Subcutaneous abdominal adipose tissue (tissue), 5 donors: ENCODE data around the gene ATP9A.
"Not testable (repeated sequence)": the region's sequence is repeated elsewhere in the genome, so short reads cannot be mapped to it uniquely, and the experiment has no call there.

Experiments
- H3K27ac ChIP-seq: one replicate; pipeline ENCODE4 v1.7.0; 2013; ENCODE audit warnings: low read depth, mild to moderate bottlenecking, inconsistent platforms, low read length, moderate library complexity
- H3K27me3 ChIP-seq, 5 donors: one replicate each; pipeline ENCODE4 v1.7.0; 2013; ENCODE audit warnings: low read length in 5 of 5, inconsistent platforms in 1 of 5; ENCODE audit not compliant: control insufficient read depth in 5 of 5, insufficient read depth in 4 of 5
- H3K36me3 ChIP-seq, 5 donors: one replicate each; pipeline ENCODE4 v1.7.0; 2013; ENCODE audit warnings: low read length in 5 of 5; ENCODE audit not compliant: control insufficient read depth in 5 of 5, insufficient read depth in 5 of 5
- H3K4me1 ChIP-seq, 5 donors: one replicate each; pipeline ENCODE4 v1.7.0; 2013; ENCODE audit warnings: low read length in 5 of 5, mild to moderate bottlenecking in 3 of 5, moderate library complexity in 1 of 5; ENCODE audit not compliant: control insufficient read depth in 5 of 5, insufficient read depth in 5 of 5
- H3K4me3 ChIP-seq, 5 donors: one replicate each; pipeline ENCODE4 v1.7.0; 2013; ENCODE audit warnings: low read length in 5 of 5, low read depth in 1 of 5
- H3K9ac ChIP-seq, 5 donors: one replicate each; pipeline ENCODE4 v1.7.0; 2013; ENCODE audit warnings: low read length in 5 of 5, mild to moderate bottlenecking in 4 of 5, moderate library complexity in 3 of 5
- H3K9me3 ChIP-seq, 5 donors: one replicate each; pipeline ENCODE4 v1.7.0; 2013; ENCODE audit warnings: low read length in 5 of 5; ENCODE audit not compliant: control insufficient read depth in 5 of 5
- donor health status: healthy.
- donor health status: healthy.
- donor health status: healthy.
- donor health status: healthy.
- donor health status: healthy.

The ATP9A gene, protein sequence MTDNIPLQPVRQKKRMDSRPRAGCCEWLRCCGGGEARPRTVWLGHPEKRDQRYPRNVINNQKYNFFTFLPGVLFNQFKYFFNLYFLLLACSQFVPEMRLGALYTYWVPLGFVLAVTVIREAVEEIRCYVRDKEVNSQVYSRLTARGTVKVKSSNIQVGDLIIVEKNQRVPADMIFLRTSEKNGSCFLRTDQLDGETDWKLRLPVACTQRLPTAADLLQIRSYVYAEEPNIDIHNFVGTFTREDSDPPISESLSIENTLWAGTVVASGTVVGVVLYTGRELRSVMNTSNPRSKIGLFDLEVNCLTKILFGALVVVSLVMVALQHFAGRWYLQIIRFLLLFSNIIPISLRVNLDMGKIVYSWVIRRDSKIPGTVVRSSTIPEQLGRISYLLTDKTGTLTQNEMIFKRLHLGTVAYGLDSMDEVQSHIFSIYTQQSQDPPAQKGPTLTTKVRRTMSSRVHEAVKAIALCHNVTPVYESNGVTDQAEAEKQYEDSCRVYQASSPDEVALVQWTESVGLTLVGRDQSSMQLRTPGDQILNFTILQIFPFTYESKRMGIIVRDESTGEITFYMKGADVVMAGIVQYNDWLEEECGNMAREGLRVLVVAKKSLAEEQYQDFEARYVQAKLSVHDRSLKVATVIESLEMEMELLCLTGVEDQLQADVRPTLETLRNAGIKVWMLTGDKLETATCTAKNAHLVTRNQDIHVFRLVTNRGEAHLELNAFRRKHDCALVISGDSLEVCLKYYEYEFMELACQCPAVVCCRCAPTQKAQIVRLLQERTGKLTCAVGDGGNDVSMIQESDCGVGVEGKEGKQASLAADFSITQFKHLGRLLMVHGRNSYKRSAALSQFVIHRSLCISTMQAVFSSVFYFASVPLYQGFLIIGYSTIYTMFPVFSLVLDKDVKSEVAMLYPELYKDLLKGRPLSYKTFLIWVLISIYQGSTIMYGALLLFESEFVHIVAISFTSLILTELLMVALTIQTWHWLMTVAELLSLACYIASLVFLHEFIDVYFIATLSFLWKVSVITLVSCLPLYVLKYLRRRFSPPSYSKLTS

DNA sequence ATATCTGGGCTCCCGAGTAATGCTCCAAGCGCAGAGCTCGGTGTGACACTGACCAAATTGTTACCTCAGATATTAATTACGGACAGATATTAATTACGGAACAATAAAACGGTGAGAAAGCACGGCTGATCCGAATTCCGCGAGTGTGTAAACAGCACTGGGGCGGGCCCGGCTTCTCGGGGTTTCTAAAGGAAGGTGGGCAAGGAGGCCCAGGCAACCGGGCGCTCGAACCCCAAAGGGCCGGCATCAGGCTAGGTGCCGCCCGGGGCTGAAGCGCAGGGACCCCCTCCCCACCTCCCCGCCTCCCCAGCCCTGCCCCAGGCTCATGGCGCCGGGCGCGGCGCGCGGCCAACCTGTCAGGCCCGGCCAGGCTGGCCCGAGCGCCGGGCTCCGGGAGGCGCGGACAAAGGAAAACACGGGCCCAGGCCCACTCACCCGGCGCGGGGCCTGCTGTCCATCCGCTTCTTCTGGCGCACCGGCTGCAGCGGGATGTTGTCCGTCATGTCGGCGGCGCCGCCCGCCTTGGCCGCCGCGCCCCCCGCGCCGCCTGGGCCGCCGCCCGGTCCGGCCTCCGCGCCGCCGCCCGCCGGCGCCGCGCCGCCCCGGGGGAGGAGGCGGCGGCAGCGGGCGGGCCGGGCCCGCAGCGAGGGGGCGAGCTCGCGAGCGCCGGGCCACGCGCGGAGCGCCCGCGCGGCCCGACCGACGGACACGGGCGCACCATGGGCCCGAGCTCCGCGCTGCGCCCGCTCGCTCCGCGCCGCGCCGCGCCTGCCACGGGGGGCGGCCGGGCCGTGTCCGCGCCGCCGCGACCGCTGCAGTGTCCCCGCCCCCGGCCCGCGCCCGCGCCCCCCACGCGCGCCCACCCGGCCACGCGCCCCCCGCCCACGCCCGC, at the start of gene ATP9A:
Gene ATP9A (minus strand): TSS at position 524 of the 892 bp plus-strand sequence. CDS start 21 bp downstream, at position 503.
- Histone ChIP-seq H3K27ac (peak within 1 kb of the TSS; percentile 81), H3K4me3 (peak within 1 kb of the TSS; percentile 71 to 82 (median 78))

GRCh38 chr20:51816856-51817255, 48.7 kb upstream of the ATP9A start:
- not testable (repeated sequence) for H3K27ac ChIP-seq, H3K9me3 ChIP-seq, H3K27me3 ChIP-seq, H3K36me3 ChIP-seq, H3K9ac ChIP-seq, H3K4me1 ChIP-seq, H3K4me3 ChIP-seq

More for the DNA sequence above, at the start of gene ATP9A:
- Histone ChIP-seq H3K36me3 (no peaks in the 10 kb centered on the region), H3K4me1 (peaks cover 3 to 38% (median 19%) of the 10 kb centered on the region in 5 donors), H3K27me3 (peaks cover 0 to 4% (median 0%) of the 10 kb centered on the region in 5 donors), H3K9ac (peak within 1 kb of the TSS; percentile 77 to 91 (median 84)), H3K9me3 (no peaks in the 10 kb centered on the region)

GRCh38 chr20:51815383-51816076, 47.3 kb upstream of the ATP9A start:
- Histone ChIP-seq H3K9me3 (no peaks in the 10 kb centered on the region), H3K27ac (no peak overlapping the region), H3K27me3 (no peaks in the 10 kb centered on the region), H3K9ac (no peak overlapping the region), H3K4me1 (no peaks in the 10 kb centered on the region), H3K4me3 (no peak overlapping the region), H3K36me3 (no peaks in the 10 kb centered on the region)

DNA sequence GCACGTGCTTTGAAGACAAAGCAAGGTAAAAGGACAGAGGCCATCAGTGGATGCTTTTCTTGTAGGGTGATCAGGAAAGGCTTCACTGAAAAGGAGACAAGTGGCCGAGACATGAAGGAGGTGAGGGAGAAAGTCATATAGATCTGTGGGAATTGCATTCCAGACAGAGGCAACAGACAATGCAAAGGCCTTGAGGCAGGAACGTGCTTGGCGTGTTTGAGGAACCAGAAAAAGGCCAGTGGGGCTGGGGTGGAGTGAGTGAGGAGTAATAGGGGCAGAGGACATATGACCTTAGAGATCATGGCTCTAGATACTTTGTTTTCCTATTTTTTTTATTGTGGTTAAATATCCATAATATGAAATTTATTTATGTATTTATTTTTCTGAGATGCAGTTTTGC, 44.7 kb upstream of the ATP9A start:
- Histone ChIP-seq H3K4me3 (no peak overlapping the region), H3K4me1 (no peaks in the 10 kb centered on the region), H3K9ac (no peak overlapping the region), H3K36me3 (no peaks in the 10 kb centered on the region), H3K27ac (no peak overlapping the region), H3K27me3 (no peaks in the 10 kb centered on the region), H3K9me3 (no peaks in the 10 kb centered on the region)

- Histone ChIP-seq H3K9ac (no peak overlapping the region), H3K27me3 (no peaks in the 10 kb centered on the region), H3K4me3 (no peak overlapping the region), H3K36me3 (no peaks in the 10 kb centered on the region), H3K4me1 (no peaks in the 10 kb centered on the region), H3K27ac (no peak overlapping the region), H3K9me3 (no peaks in the 10 kb centered on the region)
Measured at GRCh38 chr20:51811514-51812128, 43.4 kb upstream of the ATP9A start.

DNA sequence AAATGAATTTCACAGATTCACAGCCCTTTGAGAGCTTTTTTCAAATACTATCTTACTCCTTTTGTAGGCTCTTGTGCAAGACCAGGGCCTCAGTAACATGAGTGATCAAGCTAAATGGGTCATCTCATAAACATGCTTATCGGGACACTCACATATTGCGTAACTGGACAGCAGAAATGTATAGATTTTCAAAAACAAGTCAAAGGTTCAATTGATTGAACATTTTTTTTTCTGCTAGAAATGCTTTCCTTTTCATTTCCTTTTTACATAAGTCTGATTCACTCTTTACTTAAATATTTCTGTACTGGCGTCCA, 42.8 kb upstream of the ATP9A start:
- H3K9me3 ChIP-seq, result no peaks in the 10 kb centered on the region
- no peaks in the 10 kb centered on the region for H3K4me1 ChIP-seq

DNA sequence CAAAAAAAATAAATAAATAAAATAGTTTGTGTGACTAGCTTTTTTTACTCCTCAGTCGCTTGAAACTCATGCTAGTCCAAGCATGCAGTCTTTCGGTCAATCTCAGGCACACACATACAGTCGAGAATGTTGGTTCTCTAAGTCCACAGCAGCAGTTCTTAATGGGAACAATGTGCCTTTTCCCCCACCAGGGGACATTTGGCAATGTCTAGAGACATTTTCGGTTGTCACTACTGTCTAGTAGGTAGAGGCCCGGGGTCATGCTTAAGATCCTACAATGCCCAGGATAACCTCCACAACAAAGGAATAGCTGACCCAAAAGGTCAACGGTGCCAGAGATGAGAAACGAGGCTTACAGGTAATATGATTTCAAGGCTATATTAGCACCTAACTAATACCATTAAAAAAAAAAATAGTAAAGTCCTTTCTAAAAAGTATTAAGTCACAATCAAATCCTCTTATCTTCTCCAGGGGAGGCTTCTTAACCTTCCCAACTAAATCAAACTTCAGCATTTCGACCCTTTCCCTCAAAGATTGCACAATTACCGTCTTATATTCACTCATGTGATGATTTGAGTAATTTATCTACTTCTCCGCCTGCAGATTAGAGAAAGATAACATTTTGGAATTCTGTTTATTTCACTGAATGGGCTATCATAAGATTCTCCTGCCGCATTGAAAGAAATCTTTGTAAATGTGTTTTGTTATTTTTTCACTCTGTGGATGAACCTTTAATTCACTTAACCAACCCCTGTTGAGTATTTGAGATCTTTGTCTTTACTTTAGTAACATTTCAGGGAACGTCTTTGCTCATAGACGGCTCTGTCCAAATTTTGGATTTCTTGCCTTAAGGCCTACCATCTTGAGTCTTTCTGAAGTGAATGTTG, 42.2 kb upstream of the ATP9A start:
- Histone ChIP-seq H3K36me3 (no peaks in the 10 kb centered on the region), H3K4me3 (no peak overlapping the region), H3K9ac (no peak overlapping the region), H3K4me1 (no peaks in the 10 kb centered on the region), H3K9me3 (no peaks in the 10 kb centered on the region), H3K27me3 (no peaks in the 10 kb centered on the region), H3K27ac (no peak overlapping the region)

More for the DNA sequence above, 42.8 kb upstream of the ATP9A start:
- Histone ChIP-seq H3K27ac (no peak overlapping the region), H3K9ac (no peak overlapping the region), H3K4me3 (no peak overlapping the region), H3K27me3 (no peaks in the 10 kb centered on the region), H3K36me3 (no peaks in the 10 kb centered on the region)

DNA sequence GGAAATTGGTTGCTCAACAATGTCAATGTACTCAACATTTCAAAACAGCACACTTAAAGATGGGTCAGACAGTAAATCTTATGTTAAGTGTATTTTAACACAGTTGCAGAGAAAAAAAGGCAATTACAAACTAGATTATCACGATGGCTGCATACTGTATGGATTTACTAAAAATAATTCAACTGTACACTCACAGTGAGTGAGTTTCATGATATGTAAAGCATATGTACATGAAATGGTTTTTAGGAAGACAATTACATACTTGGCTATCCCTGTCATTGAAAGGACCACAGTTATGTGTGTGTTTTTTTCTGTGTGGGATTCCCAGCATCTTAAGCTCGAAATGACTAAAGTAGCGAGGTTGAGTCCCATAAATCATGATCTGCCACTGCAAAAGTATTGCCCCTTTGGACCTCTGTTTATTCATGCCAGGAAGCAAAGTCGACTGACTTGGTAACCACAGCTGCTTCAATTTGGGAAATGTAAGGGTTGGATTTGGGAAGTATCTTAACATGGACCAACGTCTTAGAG, 39.6 kb upstream of the ATP9A start:
- H3K27me3 ChIP-seq, result peaks cover 0 to under 1% (median 0%) of the 10 kb centered on the region in 5 donors
- H3K4me3 ChIP-seq, result no peak overlapping the region
- H3K36me3 ChIP-seq, result no peaks in the 10 kb centered on the region
- no peaks in the 10 kb centered on the region for H3K4me1 ChIP-seq
- H3K9me3 ChIP-seq, result no peaks in the 10 kb centered on the region
- no peak overlapping the region for H3K27ac ChIP-seq
- no peak overlapping the region for H3K9ac ChIP-seq
